GM23338 (cell line): ENCODE results near the gene TFEB. TPM values are rescaled to one million over a fixed set of nuclear protein-coding genes. Genes with fewer than 3 reads are reported as not detected.

Experiments
- ATAC-seq: fragments of 200-7000 bp; cut with Tn5 transposase; 3 replicates; pipeline ENCODE4 v1.9.1; 2020
- DNase-seq: peaks from one replicate; pipeline ENCODE4 v3.0.0-alpha.2; 2015; ENCODE audit warnings: low spot score
- H2AFZ ChIP-seq: fragments of 200-600 bp; sonication (generic); 2 replicates; pipeline ENCODE4 v1.8.0; 2016; ENCODE audit warnings: antibody characterized with exemption, mild to moderate bottlenecking, moderate library complexity
- H3F3A ChIP-seq: fragments of 200-600 bp; sonication (generic); replicated peaks from 2 replicates; pipeline ENCODE4 v1.8.0; 2017; ENCODE audit warnings: antibody characterized with exemption, mixed run types, low read depth
- H3K27ac ChIP-seq: fragments of 200-600 bp; sonication (generic); 2 replicates; pipeline ENCODE4 v1.6.1; 2016; ENCODE audit warnings: low read depth
- H3K27me3 ChIP-seq: fragments of 200-600 bp; sonication (generic); 2 replicates; pipeline ENCODE4 v1.8.0; 2016; ENCODE audit warnings: mild to moderate bottlenecking, mixed run types, moderate library complexity; ENCODE audit not compliant: insufficient read depth
- H3K36me3 ChIP-seq: fragments of 200-600 bp; sonication (generic); 2 replicates; pipeline ENCODE4 v1.8.0; 2016; ENCODE audit warnings: mild to moderate bottlenecking; ENCODE audit not compliant: insufficient read depth
- H3K4me1 ChIP-seq: fragments of 200-600 bp; sonication (generic); 2 replicates; pipeline ENCODE4 v1.8.0; 2016; ENCODE audit warnings: mild to moderate bottlenecking, moderate library complexity; ENCODE audit not compliant: insufficient read depth
- H3K4me2 ChIP-seq: fragments of 200-600 bp; sonication (generic); 2 replicates; pipeline ENCODE4 v1.7.1; 2017; ENCODE audit warnings: mixed run types
- H3K4me3 ChIP-seq: fragments of 200-600 bp; sonication (generic); 2 replicates; pipeline ENCODE4 v1.6.1; 2016; ENCODE audit warnings: mixed run types
- H3K79me2 ChIP-seq: fragments of 200-600 bp; sonication (generic); replicated peaks from 2 replicates; pipeline ENCODE4 v1.8.0; 2017; ENCODE audit warnings: mild to moderate bottlenecking; ENCODE audit not compliant: insufficient read depth
- H3K9me2 ChIP-seq: fragments of 200-600 bp; sonication (generic); 2 replicates; pipeline ENCODE4 v1.8.0; 2017; ENCODE audit not compliant: insufficient read depth
- H4K20me1 ChIP-seq: fragments of 200-600 bp; sonication (generic); replicated peaks from 2 replicates; pipeline ENCODE4 v1.8.0; 2017; ENCODE audit warnings: mild to moderate bottlenecking; ENCODE audit not compliant: insufficient read depth
- H3K27ac Mint-ChIP-seq: 2 replicates; pipeline ENCODE4 v1.8.0; 2020; ENCODE audit warnings: inconsistent platforms, mild to moderate bottlenecking, moderate library complexity, mixed read lengths
- H3K27me3 Mint-ChIP-seq: 3 replicates; pipeline ENCODE4 v1.8.0; 2022; ENCODE audit warnings: low read depth, mild to moderate bottlenecking, moderate library complexity, mixed read lengths, inconsistent platforms; ENCODE audit not compliant: insufficient read depth, poor library complexity
- H3K36me3 Mint-ChIP-seq: 3 replicates; pipeline ENCODE4 v1.8.0; 2021; ENCODE audit warnings: low read depth, mild to moderate bottlenecking, inconsistent platforms, moderate library complexity, mixed read lengths
- H3K4me1 Mint-ChIP-seq: 3 replicates; pipeline ENCODE4 v1.8.0; 2020; ENCODE audit warnings: mild to moderate bottlenecking, inconsistent platforms, mixed read lengths
- H3K4me3 Mint-ChIP-seq: 3 replicates; pipeline ENCODE4 v1.8.0; 2021; ENCODE audit warnings: moderate library complexity, mild to moderate bottlenecking, inconsistent platforms, mixed read lengths
- H3K9me3 Mint-ChIP-seq: 3 replicates; pipeline ENCODE4 v1.8.0; 2020; ENCODE audit warnings: moderate library complexity, mild to moderate bottlenecking, inconsistent platforms, mixed read lengths
- CTCF ChIP-seq, 2 experiments: fragments of 200-600 bp in 1 of 2; sonication (generic) in 1 of 2; conservative IDR thresholded peaks; 2 replicates each; pipeline versions ENCODE4 v1.5.1 to v1.6.1; 2016 to 2017; ENCODE audit warnings: antibody characterized with exemption in 2 of 2, low read depth in 2 of 2, mild to moderate bottlenecking in 2 of 2, moderate library complexity in 1 of 2
- EZH2 ChIP-seq: fragments of 200-600 bp; sonication (generic); IDR thresholded peaks from one replicate; pipeline ENCODE4 v1.8.0; 2017; ENCODE audit warnings: antibody characterized with exemption, mild to moderate bottlenecking, low read depth; ENCODE audit not compliant: unreplicated experiment
- EZH2phosphoT487 ChIP-seq: fragments of 200-600 bp; sonication (generic); IDR thresholded peaks from one replicate; pipeline ENCODE4 v1.8.1; 2018; ENCODE audit warnings: antibody characterized with exemption; ENCODE audit not compliant: unreplicated experiment
- JUNB ChIP-seq: IDR thresholded peaks from one replicate; pipeline ENCODE4 v1.6.1; 2016; ENCODE audit warnings: antibody characterized with exemption; ENCODE audit not compliant: unreplicated experiment
- NANOG ChIP-seq: IDR thresholded peaks from 2 replicates; pipeline ENCODE4 v1.6.1; 2016; ENCODE audit warnings: antibody characterized with exemption, borderline replicate concordance
- REST ChIP-seq: IDR thresholded peaks from one replicate; pipeline ENCODE4 v1.6.1; 2018; ENCODE audit warnings: antibody characterized with exemption; ENCODE audit not compliant: unreplicated experiment
- STAT1 ChIP-seq: IDR thresholded peaks from one replicate; pipeline ENCODE4 v1.6.1; 2016; ENCODE audit warnings: antibody characterized with exemption; ENCODE audit not compliant: unreplicated experiment
- ZNF114 ChIP-seq: fragments of 250-450 bp; sonication (Bioruptor Pico); IDR thresholded peaks from 2 replicates; pipeline ENCODE4 v1.5.0; 2020; ENCODE audit warnings: mild to moderate bottlenecking, moderate library complexity
- ZNF331 ChIP-seq: fragments of 250-450 bp; sonication (Bioruptor Pico); IDR thresholded peaks from 2 replicates; pipeline ENCODE4 v1.5.0; 2020; ENCODE audit warnings: low read depth, mild to moderate bottlenecking, moderate library complexity
- ZNF462 ChIP-seq: fragments of 250-450 bp; sonication (Bioruptor Pico); IDR thresholded peaks from 2 replicates; pipeline ENCODE4 v1.5.0; 2020; ENCODE audit warnings: mild to moderate bottlenecking, moderate library complexity
- polyA plus RNA-seq: library from polyadenylated mRNA; unstranded; fragments of >200 nt; fragmentation: Nextera tagmentation; extraction: Ambion mirVana; gene quantifications from 2 replicates; pipeline ENCODE4 v1.2.1, GENCODE V29; 2016
- total RNA-seq: library from RNA; depleted of rRNA; stranded (reverse); fragments of >200 nt; shearing (Covaris generic); gene quantifications from 2 replicates; pipeline ENCODE4 v1.2.3, GENCODE V29; 2014
- TF ChIP-seq, protein P1 (sequence below): IDR thresholded peaks from 2 replicates; pipeline ENCODE4 v1.6.1; 2016; ENCODE audit warnings: antibody characterized with exemption

TFEB gene
- total and polyA plus RNA-seq, 2 experiments from 2014 or later = 1.3 to 4.3 TPM

GRCh38 chr6:41648921-41649320 is 86.5 kb downstream of the TFEB start:
- Histone ChIP-seq H3K79me2 (no peaks in the 10 kb centered on the region), H4K20me1 (peaks cover 6% of the 10 kb centered on the region; the same call in 1 of the 2 replicates), H3K27me3 (0 out of 2 replicates have a peak, but pooled peaks cover 6% of the 10 kb centered on the region), H2AFZ (no peak overlapping the region), H3K4me2 (no peak overlapping the region), H3K4me1 (peaks cover 22% of the 10 kb centered on the region), H3K4me3 (no peak overlapping the region), H3K9me2 (no peaks in the 10 kb centered on the region), H3F3A (no peaks in the 10 kb centered on the region), H3K27ac (no peak overlapping the region), H3K36me3 (no peaks in the 10 kb centered on the region)
- Mint-ChIP-seq H3K27me3 (peaks cover 4% of the 10 kb centered on the region), H3K4me3 (no peak overlapping the region), H3K9me3 (no peaks in the 10 kb centered on the region), H3K4me1 (peaks cover 22% of the 10 kb centered on the region), H3K36me3 (peaks cover 51% of the 10 kb centered on the region), H3K27ac (no peak overlapping the region)
- DNase-seq (no peak), ATAC-seq (no peak)
- no peak for TF ChIP-seq ZNF331 (CRISPR knock-in tag)
- TF ChIP-seq EZH2 = no peak
- no peak for TF ChIP-seq JUNB
- no peak for TF ChIP-seq CTCF (conservative IDR thresholded peaks at IDR 0.05; ENCODE audit: low read depth in 2 of 2)
- TF ChIP-seq EZH2phosphoT487 = no peak
- TF ChIP-seq, protein P1, sequence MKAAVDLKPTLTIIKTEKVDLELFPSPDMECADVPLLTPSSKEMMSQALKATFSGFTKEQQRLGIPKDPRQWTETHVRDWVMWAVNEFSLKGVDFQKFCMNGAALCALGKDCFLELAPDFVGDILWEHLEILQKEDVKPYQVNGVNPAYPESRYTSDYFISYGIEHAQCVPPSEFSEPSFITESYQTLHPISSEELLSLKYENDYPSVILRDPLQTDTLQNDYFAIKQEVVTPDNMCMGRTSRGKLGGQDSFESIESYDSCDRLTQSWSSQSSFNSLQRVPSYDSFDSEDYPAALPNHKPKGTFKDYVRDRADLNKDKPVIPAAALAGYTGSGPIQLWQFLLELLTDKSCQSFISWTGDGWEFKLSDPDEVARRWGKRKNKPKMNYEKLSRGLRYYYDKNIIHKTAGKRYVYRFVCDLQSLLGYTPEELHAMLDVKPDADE = no peak
- TF ChIP-seq REST = no peak
- no peak for TF ChIP-seq NANOG
- TF ChIP-seq ZNF114 = no peak
- no peak for TF ChIP-seq STAT1
- TF ChIP-seq ZNF462 (CRISPR knock-in tag) = no peak
